Neural crest cell (in vitro differentiated cells): ENCODE measurements around the gene CNDP1. TPM values are rescaled to one million over a fixed set of nuclear protein-coding genes. Genes with fewer than 3 reads are reported as not detected.

Experiments
- DNase-seq: peaks from one replicate; pipeline ENCODE4 v3.0.0; 2021; ENCODE audit warnings: low read depth, mixed read lengths, low spot score
- H3K27ac Mint-ChIP-seq: one replicate; pipeline ENCODE4 v1.8.0; 2021; ENCODE audit warnings: mild to moderate bottlenecking, mixed read lengths; ENCODE audit not compliant: unreplicated experiment
- H3K27me3 Mint-ChIP-seq: 2 replicates; pipeline ENCODE4 v1.8.0; 2021; ENCODE audit warnings: low read depth, mild to moderate bottlenecking, mixed read lengths
- H3K36me3 Mint-ChIP-seq: 2 replicates; pipeline ENCODE4 v1.8.0; 2021; ENCODE audit warnings: low read depth, mild to moderate bottlenecking, mixed read lengths
- H3K4me1 Mint-ChIP-seq: 2 replicates; pipeline ENCODE4 v1.8.0; 2021; ENCODE audit warnings: mixed read lengths
- H3K4me3 Mint-ChIP-seq: one replicate; pipeline ENCODE4 v1.8.0; 2021; ENCODE audit warnings: mild to moderate bottlenecking, mixed read lengths
- H3K9me3 Mint-ChIP-seq: 2 replicates; pipeline ENCODE4 v1.8.0; 2021; ENCODE audit warnings: mixed read lengths
- total RNA-seq: library from RNA; stranded (reverse); gene quantifications from 2 replicates; pipeline ENCODE4 v1.2.1, GENCODE V29; 2021
- TF ChIP-seq, protein P1 (sequence below): fragments of 200-600 bp; sonication (generic); conservative IDR thresholded peaks from 2 replicates; pipeline ENCODE4 v1.5.0; 2021; ENCODE audit warnings: antibody characterized with exemption, mild to moderate bottlenecking

CNDP1 gene
- total RNA-seq, 1 donor from 2014 or later = 0.56 TPM

DNA sequence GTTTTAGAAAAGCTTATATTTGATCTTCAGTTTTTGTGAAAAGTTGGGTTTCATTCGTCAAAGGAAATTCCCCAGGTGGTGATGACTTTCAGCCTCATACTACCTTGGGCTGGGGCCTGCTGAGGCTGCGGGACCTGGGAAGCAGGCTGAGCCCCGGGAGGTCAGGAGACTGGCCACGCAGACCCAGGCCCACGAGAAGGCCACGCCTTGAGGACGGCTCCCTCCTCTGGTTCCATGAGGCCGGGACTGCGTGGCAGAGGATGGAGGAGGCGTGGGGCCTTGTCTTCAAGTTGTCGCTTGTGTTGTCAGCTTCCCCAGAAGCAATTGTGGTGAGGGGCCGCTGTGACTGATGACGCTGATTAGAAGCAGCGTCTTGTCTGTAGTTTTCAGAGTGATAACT is 26.4 kb upstream of the CNDP1 start:
- peaks cover 3% of the 10 kb centered on the region for H3K36me3 Mint-ChIP-seq
- H3K9me3 Mint-ChIP-seq = no peaks in the 10 kb centered on the region
- peaks cover 8% of the 10 kb centered on the region for H3K4me1 Mint-ChIP-seq
- no peak overlapping the region for H3K4me3 Mint-ChIP-seq
- TF ChIP-seq, protein P1, sequence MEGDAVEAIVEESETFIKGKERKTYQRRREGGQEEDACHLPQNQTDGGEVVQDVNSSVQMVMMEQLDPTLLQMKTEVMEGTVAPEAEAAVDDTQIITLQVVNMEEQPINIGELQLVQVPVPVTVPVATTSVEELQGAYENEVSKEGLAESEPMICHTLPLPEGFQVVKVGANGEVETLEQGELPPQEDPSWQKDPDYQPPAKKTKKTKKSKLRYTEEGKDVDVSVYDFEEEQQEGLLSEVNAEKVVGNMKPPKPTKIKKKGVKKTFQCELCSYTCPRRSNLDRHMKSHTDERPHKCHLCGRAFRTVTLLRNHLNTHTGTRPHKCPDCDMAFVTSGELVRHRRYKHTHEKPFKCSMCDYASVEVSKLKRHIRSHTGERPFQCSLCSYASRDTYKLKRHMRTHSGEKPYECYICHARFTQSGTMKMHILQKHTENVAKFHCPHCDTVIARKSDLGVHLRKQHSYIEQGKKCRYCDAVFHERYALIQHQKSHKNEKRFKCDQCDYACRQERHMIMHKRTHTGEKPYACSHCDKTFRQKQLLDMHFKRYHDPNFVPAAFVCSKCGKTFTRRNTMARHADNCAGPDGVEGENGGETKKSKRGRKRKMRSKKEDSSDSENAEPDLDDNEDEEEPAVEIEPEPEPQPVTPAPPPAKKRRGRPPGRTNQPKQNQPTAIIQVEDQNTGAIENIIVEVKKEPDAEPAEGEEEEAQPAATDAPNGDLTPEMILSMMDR = no peak
- no peak overlapping the region for H3K27ac Mint-ChIP-seq
- H3K27me3 Mint-ChIP-seq = no peaks in the 10 kb centered on the region
- DNase-seq = no peak

DNA sequence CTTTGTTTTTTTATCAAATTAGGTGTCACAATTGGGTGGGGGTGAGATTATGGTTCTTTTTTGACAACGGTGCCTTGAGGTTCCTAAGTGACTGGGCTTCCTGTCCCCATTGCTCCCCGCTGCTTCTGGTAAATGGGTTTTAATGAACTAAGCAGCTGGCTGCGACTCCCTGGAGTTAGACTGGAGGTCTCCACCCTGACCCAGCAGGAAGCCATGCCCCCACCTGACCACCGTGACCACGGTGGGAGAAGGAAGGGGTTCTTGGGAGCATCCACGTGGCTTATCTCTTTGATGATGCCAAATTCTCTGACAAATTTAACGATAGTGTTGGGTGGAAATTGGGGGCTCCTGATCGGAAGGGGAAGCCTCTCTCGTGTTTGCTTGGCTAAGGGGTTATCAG is 25.9 kb upstream of the CNDP1 start:
- H3K4me3 Mint-ChIP-seq = no peak overlapping the region
- peaks cover 9% of the 10 kb centered on the region for H3K4me1 Mint-ChIP-seq
- peak overlapping the region; percentile 14 for H3K27ac Mint-ChIP-seq
- DNase-seq = no peak
- H3K36me3 Mint-ChIP-seq = peaks cover 4% of the 10 kb centered on the region
- no peaks in the 10 kb centered on the region for H3K27me3 Mint-ChIP-seq
- H3K9me3 Mint-ChIP-seq = no peaks in the 10 kb centered on the region
- TF ChIP-seq, protein P1 = no peak

DNA sequence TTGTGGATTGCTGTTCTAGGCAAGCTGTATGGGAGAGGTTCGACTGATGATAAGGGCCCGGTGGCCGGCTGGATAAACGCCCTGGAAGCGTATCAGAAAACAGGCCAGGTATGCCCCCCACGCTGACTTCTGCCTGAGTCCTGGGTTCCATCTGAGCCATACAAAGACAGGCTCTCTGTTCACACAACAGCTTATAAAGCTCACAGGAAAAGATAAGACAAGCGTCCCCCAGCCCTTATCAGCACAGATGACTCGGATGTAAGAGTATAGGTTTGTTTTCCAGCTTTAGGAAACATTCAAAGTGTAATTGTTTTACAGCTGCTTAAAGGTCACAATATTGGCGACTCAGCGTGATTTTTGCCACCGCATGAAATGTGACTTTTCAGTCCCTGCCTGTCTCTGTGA is 25.5 kb upstream of the CNDP1 start:
- Mint-ChIP-seq H3K4me1 (peaks cover 9% of the 10 kb centered on the region), H3K27ac (no peak overlapping the region), H3K9me3 (no peaks in the 10 kb centered on the region), H3K4me3 (no peak overlapping the region), H3K27me3 (no peaks in the 10 kb centered on the region), H3K36me3 (peaks cover 4% of the 10 kb centered on the region)
- TF ChIP-seq, protein P1 = no peak
- no peak for DNase-seq

DNA sequence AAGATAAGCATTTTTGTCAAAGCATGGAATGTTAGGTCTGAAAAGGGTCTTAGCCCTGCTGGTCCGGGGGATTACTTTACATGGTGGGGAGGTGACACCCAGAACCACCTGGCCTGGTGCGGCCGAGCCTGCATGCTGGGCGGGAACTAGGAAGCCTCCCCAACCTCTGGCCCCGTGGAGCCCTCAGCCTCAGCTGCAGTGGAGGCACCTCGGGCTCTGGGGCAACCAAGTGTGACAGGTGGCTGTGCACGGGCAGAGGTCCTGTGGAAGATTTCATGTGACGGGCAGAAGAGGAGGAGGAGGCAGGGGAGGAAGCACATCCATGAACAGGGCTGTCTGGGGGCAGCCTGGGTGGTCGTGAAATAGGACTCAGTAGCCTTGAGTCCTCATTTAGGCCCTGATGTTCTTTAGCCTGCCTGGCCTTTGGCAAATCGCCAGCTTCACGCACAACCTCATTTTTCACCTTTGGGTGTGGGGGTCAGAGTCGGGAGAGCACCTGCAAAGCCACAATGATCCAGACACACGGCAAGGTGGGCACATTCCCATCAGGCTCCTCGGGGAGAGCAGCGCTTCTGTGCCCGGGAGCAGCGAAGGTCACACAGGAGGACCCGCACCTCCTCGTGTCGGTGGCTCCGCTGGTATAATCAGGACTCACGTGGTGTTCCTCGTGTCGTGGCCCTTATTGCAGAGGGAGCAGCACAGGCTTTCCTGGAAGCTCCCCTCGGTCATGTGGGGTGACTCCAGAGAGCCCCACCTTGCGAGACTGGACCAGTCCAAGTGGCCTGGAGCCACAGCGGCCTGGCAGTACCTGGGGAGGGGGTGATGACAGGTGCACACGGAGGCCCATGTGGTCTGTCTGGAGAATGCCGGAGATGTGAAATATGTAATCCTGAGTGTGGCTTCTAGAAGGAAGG is 24.2 kb upstream of the CNDP1 start:
- no peak for DNase-seq

DNA sequence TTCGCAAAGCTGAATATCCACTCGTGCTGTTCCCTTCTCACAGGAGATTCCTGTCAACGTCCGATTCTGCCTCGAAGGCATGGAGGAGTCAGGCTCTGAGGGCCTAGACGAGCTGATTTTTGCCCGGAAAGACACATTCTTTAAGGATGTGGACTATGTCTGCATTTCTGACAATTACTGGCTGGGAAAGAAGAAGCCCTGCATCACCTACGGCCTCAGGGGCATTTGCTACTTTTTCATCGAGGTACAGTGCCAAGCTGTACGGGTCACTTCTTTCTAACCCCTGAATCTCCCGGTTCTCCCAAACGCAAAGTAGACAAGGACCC is 23.6 kb upstream of the CNDP1 start:
- DNase-seq = no peak
- Mint-ChIP-seq H3K4me1 (peaks cover 9% of the 10 kb centered on the region), H3K27ac (peak overlapping the region; percentile 43), H3K9me3 (no peaks in the 10 kb centered on the region), H3K36me3 (peaks cover 9% of the 10 kb centered on the region), H3K27me3 (no peaks in the 10 kb centered on the region), H3K4me3 (no peak overlapping the region)
- TF ChIP-seq, protein P1 = no peak

More for the DNA sequence above, 24.2 kb upstream of the CNDP1 start:
- H3K36me3 Mint-ChIP-seq = peaks cover 9% of the 10 kb centered on the region
- no peaks in the 10 kb centered on the region for H3K9me3 Mint-ChIP-seq
- H3K4me3 Mint-ChIP-seq = no peak overlapping the region
- H3K4me1 Mint-ChIP-seq = peaks cover 9% of the 10 kb centered on the region
- H3K27me3 Mint-ChIP-seq = no peaks in the 10 kb centered on the region
- no peak overlapping the region for H3K27ac Mint-ChIP-seq
- TF ChIP-seq, protein P1 = no peak
